Amniotic epithelial cell (primary cell): ENCODE measurements around the gene HSD11B1L.

Source experiments
- DNase-seq: peaks from one replicate; pipeline ENCODE4 v3.0.0-alpha.2; 2010; ENCODE audit warnings: low read depth

HSD11B1L gene

GRCh38 chr19:5680437-5681368 lies at the start of gene HSD11B1L, which contains the start of gene MICOS13:
Gene HSD11B1L, plus strand, starts transcription at chr19:5681027. Its CDS starts 3,806 bp downstream, at chr19:5684833.
Gene MICOS13, minus strand, starts transcription at chr19:5680516. Its CDS starts 30 bp downstream, at chr19:5680486.
- peak; percentile 98 for DNase-seq

DNA sequence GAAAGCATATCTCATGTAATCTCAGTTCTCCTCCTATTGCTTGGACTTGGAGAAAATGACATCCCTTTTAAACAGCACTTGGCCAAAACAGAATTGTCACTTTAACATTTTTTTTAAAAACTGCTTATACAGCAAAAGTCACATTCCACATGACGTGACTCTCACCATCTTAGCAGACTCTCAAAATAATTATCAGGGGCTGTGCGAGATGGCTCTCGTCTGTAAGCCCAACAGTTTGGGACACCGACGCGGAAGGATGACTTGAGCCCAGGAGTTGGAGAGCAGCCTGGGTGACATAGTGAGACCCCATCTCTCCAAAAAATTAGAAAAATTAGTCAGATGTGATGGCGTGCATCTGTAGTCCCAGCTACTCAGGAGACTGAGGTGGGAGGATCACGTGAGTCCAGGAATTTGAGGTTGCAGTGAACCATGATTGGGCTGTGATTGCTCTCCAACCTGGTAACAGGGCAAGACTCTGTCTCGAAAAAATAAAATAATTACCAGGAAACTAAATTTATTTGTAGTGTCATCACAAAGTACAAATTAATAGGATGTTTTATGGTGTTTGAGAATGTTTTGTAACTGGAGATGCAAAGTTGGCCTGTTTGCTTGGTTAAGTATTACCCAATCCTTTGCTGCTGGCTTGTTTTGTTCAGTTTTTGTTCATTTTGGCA lies 49.1 kb upstream of the HSD11B1L start:
- DNase-seq: no peak

- DNase-seq: no peak
Observed at GRCh38 chr19:5632241-5632612, 48.6 kb upstream of the HSD11B1L start.

DNA sequence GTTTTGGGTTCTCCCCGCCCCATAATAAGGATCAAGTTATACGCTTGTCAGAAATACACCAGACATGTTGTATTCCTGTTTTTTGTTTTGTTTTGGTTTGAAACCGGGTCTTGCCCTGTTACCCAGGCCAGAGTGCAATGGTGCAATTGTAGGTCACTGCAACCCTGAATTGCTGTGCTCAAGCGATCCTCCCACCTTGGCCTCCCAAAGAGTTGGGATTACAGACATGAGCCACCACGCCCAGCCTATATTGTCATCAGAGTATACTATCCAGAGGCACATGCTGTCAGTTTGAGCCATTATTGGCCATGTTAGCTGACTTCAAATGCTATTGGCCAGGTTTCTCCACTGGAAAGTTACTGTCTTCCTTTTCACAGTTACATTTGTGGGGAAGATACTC lies 48.2 kb upstream of the HSD11B1L start:
- no peak for DNase-seq

GRCh38 chr19:5635427-5635826 lies 45.4 kb upstream of the HSD11B1L start:
- DNase-seq: peak; percentile 17

- peak; percentile 26 for DNase-seq
Observed at GRCh38 chr19:5637971-5638370, 42.9 kb upstream of the HSD11B1L start.

DNA sequence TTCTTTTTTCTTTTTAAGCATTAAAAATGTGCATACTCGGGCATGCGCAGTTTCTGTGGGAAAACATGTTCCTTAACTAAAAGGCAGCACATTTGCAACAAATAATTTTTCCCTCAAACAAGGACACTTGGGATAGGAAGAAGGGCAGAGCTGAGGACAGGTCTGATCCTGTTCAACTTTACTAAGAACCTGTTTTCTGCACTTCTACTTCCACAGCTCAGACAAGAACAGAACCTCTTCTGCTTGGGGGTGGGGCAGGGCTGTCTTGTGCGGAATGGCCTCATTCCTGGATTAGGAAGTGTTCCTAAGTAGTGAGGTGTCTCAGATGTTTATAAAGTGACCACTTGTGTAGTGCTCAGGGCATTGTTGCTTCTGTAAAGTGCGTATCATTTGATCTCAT lies 39.7 kb upstream of the HSD11B1L start:
- peak; percentile 27 for DNase-seq

DNA sequence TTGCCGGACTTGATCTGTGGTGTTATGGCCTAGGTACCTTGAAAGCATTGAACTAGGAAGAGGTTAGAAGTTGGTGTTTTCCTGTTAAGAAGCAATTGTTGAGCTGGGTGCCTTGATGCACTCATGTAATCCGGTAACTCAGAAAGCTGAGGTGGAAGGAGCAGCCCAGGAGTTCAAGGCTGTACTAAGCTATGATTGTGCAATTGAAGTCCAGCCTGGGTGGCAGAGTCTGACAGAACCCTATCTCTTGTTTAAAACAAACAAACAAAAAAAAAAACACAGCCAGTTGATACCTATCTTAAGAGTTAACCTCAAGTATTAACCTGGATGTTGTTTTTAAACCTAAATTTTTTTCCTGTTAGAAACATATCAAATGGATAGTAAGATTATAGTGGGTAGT lies 38.6 kb upstream of the HSD11B1L start:
- peak; percentile 67 for DNase-seq

DNA sequence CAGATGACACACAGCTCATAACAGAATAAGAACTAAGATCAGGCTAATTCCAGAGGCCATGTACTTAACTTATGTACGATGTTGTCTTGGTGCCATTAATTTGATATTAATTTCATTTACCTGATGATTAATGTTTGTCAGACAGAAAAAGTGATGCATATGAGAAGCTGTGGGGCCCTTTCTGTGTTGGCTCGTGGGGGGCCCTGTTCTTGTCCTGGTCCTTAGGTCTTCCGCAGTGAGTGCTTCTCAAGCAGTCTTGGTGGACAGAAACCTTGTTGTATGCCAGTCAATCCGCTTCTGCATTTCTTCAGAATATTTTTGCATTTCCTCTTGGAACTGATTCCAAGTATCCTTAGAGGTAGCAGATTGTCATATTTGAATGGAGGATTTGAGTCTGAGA lies 37.8 kb upstream of the HSD11B1L start:
- no peak for DNase-seq

GRCh38 chr19:5644037-5644436 lies 36.8 kb upstream of the HSD11B1L start:
- DNase-seq: peak; percentile 63

- DNase-seq: no peak
Observed at GRCh38 chr19:5645409-5645808, 35.4 kb upstream of the HSD11B1L start.

GRCh38 chr19:5646703-5647102 lies 34.1 kb upstream of the HSD11B1L start:
- DNase-seq: no peak

- DNase-seq: no peak
Observed at GRCh38 chr19:5648464-5648863, 32.4 kb upstream of the HSD11B1L start.

DNA sequence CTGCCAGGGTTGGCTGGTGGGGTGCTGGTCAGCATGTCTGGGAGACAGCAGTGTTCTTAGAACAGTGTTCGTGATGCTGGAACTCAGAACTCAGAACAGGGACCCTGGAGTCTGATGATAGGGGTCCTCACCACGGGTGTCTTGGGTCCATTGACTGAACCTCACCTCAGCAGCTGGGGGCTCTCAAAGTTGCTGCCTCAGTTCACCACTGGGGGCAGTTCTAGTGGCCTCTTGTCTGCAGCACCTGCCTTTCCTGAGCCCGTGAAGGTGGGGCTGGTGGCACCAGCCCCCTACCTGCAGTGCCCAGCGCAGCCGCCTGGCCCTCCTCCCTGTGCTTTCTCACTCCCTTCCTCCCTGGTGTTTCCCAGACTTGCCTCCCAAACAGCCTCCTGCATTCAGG lies 29.5 kb upstream of the HSD11B1L start:
- DNase-seq: no peak

- DNase-seq: no peak
Observed at GRCh38 chr19:5652261-5652660, 28.6 kb upstream of the HSD11B1L start.

DNA sequence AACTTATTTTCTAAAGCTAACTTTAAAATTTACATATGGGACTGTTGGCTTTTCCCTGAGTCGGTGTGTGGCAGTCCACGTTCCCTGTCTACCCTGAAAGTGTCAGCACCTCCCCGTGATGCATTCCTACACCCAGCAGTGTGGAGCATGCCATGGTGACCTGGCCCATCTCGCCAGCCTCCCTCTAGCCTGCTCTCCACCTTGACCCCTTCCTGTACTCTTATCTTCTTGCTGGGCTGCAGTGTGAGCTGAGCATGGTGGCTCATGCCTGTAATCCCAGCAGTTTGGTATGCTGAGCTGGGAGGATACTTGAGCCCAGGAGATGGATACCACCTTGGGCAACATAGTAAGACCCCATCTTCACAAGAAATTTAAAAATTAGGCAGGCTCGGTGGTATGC lies 25.9 kb upstream of the HSD11B1L start:
- no peak for DNase-seq

- DNase-seq: no peak
Observed at GRCh38 chr19:5655412-5655811, 25.4 kb upstream of the HSD11B1L start.

GRCh38 chr19:5661483-5661882 lies 19.3 kb upstream of the HSD11B1L start:
- DNase-seq: no peak

GRCh38 chr19:5663904-5664303 lies 16.9 kb upstream of the HSD11B1L start:
- DNase-seq: no peak

DNA sequence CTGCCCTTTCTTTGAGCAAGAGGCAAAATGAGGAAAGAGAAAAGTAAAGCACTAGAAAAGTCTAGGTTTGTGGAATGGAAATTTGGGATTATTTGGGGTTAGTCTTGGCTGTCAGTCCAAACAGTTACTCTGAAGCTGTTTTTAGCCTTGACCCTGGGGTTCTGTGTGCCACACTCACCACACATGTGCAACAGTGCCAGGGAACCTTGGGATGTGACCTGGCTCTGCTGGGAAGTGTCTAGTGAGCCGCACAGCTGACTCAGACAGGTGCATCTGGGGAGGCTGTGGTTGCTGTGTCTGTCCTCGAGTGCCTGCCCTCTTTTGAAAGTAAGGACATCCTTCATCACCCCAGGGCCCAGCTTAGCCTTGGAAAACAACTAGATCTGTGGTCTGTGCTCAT lies 16.3 kb upstream of the HSD11B1L start:
- DNase-seq: no peak

DNA sequence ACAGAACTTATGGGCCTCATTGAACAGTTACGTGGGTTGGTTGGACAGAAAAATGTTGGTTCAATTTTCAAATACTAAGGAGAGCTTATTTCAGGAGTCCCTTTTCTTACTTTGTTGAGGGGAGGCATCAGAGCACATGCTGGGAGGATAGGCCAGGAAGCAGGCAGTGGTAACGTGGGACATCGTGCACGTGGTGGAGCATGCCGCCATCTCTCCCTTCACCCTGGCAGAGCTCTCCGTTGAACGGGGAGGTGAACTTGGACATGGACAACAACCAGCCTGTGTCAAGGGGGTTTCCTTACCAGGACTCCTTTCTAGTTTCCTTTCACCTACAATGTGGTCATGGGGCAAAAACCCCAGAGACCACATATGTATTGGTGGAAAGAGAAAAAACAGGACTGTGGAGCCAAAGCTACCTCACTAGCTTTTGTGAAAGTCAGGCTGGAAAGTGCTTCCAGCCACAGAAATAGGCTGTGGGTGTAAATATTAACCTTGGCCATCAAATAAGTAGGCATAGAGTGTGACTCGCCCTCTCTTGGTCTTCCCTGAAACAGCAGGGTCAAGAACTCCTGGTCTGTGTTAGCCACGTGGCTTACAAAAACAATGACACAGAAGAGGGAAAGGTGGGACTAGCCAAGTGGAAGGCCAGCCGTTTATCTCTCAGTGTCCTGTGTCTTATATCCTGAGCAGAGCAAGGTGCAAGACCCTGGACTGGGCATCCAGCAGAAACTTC lies 14.9 kb upstream of the HSD11B1L start:
- DNase-seq: peak; percentile 61

GRCh38 chr19:5666921-5667610 lies 13.8 kb upstream of the HSD11B1L start:
- no peak for DNase-seq
